GM21528 (cell line): ENCODE measurements around the gene ZFAND6.
"Not testable (repeated sequence)": the region's sequence is repeated elsewhere in the genome, so short reads cannot be mapped to it uniquely, and the experiment has no call there.

Source experiments
- ATAC-seq: cut with Tn5 transposase; IDR thresholded peaks from one replicate; pipeline ENCODE4 v1.9.1; 2021; ENCODE audit warnings: mild to moderate bottlenecking, moderate library complexity; ENCODE audit not compliant: unreplicated experiment, low FRiP score

The ZFAND6 gene

GRCh38 chr15:80093854-80094418, 34.5 kb downstream of the ZFAND6 start:
- no peak for ATAC-seq

GRCh38 chr15:80095511-80095910, 36.0 kb downstream of the ZFAND6 start:
- no peak for ATAC-seq

GRCh38 chr15:80095969-80096368, 36.5 kb downstream of the ZFAND6 start:
- ATAC-seq = no peak

- ATAC-seq = no peak
Measured at GRCh38 chr15:80098341-80098740, 38.9 kb downstream of the ZFAND6 start.

- ATAC-seq = peak; percentile 48
Measured at GRCh38 chr15:80099241-80099640, 39.8 kb downstream of the ZFAND6 start.

- peak; percentile 71 for ATAC-seq
Measured at GRCh38 chr15:80099662-80100061, 40.2 kb downstream of the ZFAND6 start.

- ATAC-seq = no peak
Measured at GRCh38 chr15:80100247-80100646, 40.8 kb downstream of the ZFAND6 start.

- no peak for ATAC-seq
Measured at GRCh38 chr15:80105193-80105592, 45.7 kb downstream of the ZFAND6 start.

GRCh38 chr15:80105595-80105994, 46.1 kb downstream of the ZFAND6 start:
- ATAC-seq = no peak

- ATAC-seq = no peak
Measured at GRCh38 chr15:80106051-80106450, 46.6 kb downstream of the ZFAND6 start.

- no peak for ATAC-seq
Measured at GRCh38 chr15:80107204-80107603, 47.7 kb downstream of the ZFAND6 start.

GRCh38 chr15:80107774-80108173, 48.3 kb downstream of the ZFAND6 start:
- ATAC-seq = no peak

GRCh38 chr15:80109388-80109787, 49.9 kb downstream of the ZFAND6 start:
- ATAC-seq = no peak

- no peak for ATAC-seq
Measured at GRCh38 chr15:80110920-80111319, 51.4 kb downstream of the ZFAND6 start.

GRCh38 chr15:80114114-80114513, 54.6 kb downstream of the ZFAND6 start:
- no peak for ATAC-seq

- no peak for ATAC-seq
Measured at GRCh38 chr15:80115021-80115420, 55.5 kb downstream of the ZFAND6 start.

- ATAC-seq = no peak
Measured at GRCh38 chr15:80118956-80119355, 59.5 kb downstream of the ZFAND6 start.

- no peak for ATAC-seq
Measured at GRCh38 chr15:80120636-80121035, 61.2 kb downstream of the ZFAND6 start.

- ATAC-seq = no peak
Measured at GRCh38 chr15:80121546-80121945, 62.1 kb downstream of the ZFAND6 start.

GRCh38 chr15:80123034-80123433, 63.6 kb downstream of the ZFAND6 start:
- no peak for ATAC-seq

GRCh38 chr15:80127253-80127652, 67.8 kb downstream of the ZFAND6 start:
- ATAC-seq = not testable (repeated sequence)

- no peak for ATAC-seq
Measured at GRCh38 chr15:80127911-80128310, 68.4 kb downstream of the ZFAND6 start.

GRCh38 chr15:80132382-80132781, 72.9 kb downstream of the ZFAND6 start:
- no peak for ATAC-seq
